Activated T-helper 1 cell treated with anti-CD3 and anti-CD28 coated beads, Interleukin-2, amount 50 U/mL, for 16 hours (primary cell): Measurements from ENCODE around the gene ARAF.
"Not testable (repeated sequence)": the region's sequence is repeated elsewhere in the genome, so short reads cannot be mapped to it uniquely, and the experiment has no call there.

Experiments
- DNase-seq, 2 donors: peaks; one replicate each; pipeline ENCODE4 v3.0.0-alpha.2; 2020; ENCODE audit warnings: low read depth in 1 of 2, low spot score in 1 of 2

The ARAF gene

GRCh38 chrX:47560934-47561658, at the start of gene ARAF:
TSS of gene ARAF (plus strand) at chrX:47561205. CDS start at chrX:47562968, 1,763 bp downstream.
- DNase-seq: peak; percentile 79 to 88

- DNase-seq: not testable (repeated sequence)
These were observed 48.6 kb upstream of the ARAF start for GRCh38 chrX:47512383-47512782.

DNA sequence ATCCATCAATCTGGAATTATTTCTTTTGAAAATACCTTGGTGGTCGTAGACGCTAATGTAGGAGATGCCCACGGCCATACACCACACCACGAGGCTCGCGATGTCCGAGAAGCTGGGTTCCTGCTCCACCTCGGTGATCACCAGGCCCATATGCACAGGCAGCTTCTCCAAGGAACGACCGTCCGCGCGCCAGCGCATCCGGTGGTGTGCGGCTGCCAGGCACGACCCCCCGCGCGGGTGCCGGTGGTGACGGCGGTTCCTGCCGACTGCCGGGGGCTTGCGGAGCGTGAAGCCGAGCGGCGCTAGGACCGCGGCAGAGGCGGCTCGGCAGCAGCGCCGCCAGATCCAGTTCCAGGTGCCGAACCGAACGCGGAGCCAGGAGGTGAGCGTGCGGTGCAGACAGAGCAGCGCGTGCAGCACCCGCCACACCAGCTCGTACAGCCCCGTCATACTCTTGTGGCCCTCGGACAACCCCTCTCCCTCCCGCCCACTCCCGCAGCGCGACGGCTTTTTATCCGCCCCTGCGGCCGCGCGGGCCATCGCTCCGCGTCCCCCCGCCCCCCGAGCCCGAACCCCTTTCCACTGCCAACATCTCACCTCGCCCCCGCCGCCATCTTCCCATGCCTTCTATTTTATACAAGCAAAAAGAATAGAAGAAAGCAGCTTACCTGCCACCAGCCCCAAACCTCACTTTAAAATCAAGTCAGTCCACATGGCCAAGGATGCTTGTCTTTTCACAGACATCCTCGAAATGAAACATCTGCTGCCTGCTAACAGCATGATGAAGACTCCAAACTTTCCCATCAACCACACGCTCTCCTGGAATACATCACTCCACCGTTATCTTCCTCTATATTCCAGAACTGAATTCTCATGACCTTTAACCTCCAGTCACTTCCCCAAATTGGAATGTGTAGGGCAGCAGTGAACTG, 47.7 kb upstream of the ARAF start:
- not testable (repeated sequence) for DNase-seq

GRCh38 chrX:47514533-47515235, 46.3 kb upstream of the ARAF start:
- DNase-seq: no peak

GRCh38 chrX:47515941-47516665, 44.9 kb upstream of the ARAF start:
- no peak for DNase-seq

- DNase-seq: no peak
These were observed 42.9 kb upstream of the ARAF start for GRCh38 chrX:47518144-47518543.

DNA sequence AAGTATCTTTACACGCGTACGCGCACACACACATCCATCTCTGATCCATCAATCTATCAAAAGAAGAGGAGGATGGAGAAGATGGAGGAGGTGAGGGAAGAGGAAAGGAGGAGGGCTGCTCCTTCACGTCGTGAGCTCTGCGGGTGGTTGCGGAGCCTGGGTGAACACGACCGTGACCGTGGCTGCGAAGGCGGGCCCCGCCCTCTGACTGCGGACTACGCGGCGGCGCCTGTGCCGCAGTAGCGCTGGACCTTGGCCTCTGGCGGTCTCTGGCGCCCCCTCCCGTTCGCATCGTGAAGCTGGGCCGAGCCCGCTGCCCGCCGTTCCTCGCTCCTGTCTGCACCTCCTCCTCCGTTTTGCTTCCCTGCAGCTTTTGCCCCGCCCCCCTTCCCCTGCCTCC, 37.7 kb upstream of the ARAF start:
- DNase-seq: peak; percentile 52 to 64

- no peak for DNase-seq
These were observed 37.3 kb upstream of the ARAF start for GRCh38 chrX:47523713-47524166.

DNA sequence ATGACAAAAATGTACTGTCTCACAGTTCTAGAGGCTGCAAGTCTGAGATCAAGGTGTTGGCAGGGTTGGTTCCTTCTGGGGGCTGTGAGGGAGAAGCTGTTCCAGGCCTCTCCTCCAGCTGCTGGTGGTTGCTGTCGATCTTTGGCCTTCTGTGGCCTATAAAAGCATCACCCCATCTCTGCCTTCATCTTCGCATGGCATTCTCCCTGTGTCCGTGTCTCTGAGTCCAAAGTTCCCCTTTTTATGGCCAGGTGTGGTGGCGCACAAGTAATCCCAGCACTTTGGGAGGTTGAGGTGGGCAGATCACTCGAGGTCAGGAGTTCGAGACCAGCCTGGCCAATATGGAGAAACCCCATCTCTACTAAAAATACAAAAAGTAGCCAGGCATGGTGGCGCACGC, 31.5 kb upstream of the ARAF start:
- DNase-seq: no peak

DNA sequence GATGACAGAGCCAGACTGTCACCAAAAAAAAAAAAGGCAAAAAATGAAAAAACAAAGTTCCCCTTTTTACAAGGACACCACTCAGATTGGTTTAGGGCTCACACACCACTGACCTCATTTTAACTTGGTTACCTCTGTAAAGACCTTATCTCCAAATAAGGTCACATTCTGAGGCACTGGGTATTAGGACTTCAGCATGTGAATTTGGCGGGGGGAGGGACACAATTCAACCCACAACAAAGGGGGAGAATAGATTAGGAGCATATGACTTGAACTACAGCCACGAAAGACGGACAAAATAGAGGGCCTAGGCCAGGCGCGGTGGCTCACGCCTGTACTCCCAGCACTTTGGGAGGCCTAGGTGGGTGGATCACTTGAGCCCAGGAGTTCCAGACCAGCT, 31.0 kb upstream of the ARAF start:
- DNase-seq: no peak

DNA sequence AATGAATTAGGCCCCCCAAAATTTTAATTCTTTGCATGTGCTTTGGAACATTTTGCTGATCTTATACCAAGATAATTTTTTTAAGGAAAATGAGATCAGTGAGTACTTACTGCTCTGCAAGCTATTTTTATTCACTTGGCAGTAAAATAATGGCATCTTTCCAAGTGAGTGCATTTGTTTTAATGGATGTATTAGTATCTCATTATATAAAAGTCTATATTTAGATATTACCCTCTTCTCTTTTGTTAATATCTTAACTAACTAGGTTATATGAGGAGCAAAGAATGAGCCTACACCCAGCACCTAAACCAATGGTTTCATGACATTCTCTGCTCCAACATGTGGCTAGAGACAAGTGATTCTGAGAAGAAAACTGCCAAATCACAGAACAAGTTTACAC, 21.1 kb upstream of the ARAF start:
- DNase-seq: no peak

GRCh38 chrX:47540754-47541538, 20.1 kb upstream of the ARAF start:
- no peak for DNase-seq

DNA sequence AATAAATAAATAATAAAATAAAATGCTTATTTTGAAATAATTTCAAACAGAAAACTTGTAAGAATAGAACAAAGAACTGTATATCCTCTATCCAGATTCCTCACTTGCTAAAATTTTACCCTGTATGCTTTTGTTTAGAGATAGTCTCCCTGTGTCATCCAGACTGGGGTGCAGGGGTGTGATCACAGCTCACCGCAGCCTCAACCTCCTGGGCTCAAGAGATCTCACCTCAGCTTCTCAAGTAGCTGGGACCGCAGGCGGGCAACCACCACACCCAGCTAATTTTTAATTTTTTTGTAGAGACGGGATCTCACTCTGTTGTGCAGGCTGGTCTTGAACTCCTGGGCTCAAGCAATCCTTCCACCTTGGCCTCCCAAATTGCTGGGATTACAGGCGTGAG, 17.5 kb upstream of the ARAF start:
- DNase-seq: no peak

- DNase-seq: peak; percentile 55 to 66
These were observed 4.9 kb upstream of the ARAF start for GRCh38 chrX:47556045-47556623.

DNA sequence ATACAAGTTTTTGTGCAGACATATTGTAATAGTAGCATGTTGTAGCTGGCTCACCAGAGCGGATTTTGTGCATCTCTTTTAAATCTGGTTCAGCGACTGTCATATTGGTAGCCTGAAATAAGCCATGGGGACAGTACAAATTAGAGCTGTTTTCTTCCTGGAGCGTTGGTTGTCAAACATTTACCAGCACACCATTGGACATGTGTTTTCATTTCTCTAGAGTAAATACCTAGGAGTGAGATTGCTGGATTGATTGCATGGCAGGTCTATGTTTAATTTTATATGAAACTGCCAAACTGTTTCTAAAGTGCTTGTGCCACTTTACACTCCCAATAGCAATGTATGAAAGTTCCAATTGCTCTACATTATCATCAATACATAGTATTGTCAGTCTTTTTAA, 2.6 kb upstream of the ARAF start:
- no peak for DNase-seq

DNA sequence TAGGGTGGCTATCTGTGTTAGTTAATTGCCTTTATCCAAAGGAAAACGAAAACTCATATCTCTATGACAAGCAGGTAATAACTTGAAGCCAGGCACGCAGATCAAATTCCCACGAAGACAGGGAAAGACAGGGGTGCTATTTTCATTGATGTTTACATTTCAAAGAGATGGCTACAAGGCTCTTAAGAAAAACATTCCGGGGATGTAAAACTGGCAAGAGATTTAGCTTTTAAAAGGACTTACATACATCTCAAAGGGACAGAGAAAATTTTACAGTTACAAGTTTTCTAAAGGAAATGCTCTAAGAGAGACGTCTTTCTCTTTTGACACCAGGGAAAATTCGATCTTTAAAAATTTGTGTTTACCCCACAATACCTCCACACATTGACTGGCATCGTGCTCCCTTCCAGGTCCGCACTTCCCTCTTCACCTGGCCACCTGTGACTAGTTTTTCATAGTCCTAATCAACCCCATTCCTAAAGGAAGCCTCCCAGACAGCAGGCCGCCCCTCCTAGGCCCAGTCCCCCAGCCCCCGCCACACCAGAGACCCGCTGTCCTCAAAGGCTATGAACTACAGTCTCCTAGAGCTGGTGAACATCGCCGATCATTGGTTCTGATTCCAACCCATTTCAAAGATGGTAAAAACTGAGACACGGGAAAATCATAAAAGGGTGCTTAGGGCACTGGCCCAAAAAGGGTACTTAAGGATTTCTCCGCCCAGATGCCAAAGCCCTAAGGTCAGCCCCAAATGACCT, 649 bp upstream of the ARAF start:
- no peak for DNase-seq

- DNase-seq: no peak
These were observed 700 bp downstream of the ARAF start for GRCh38 chrX:47561659-47562151.

- no peak for DNase-seq
These were observed 1.7 kb downstream of the ARAF start for GRCh38 chrX:47562615-47563243.
